Endometrial microvascular endothelial cells (primary cell): ENCODE data around the gene WBP2NL. TPM values are rescaled to one million over a fixed set of nuclear protein-coding genes. Genes with fewer than 3 reads are reported as not detected.
"Not testable (repeated sequence)": the region's sequence is repeated elsewhere in the genome, so short reads cannot be mapped to it uniquely, and the experiment has no call there.

Experiments
- in situ Hi-C: cut with HindIII; loops from 2 replicates; pipeline ENCODE4 v1.10.0; 2017; ENCODE audit warnings: low sequenced_read_pairs, low pct_unique_long_range_greater_than_20kb; ENCODE audit errors: inconsistent ontology term
- total RNA-seq: library from RNA; depleted of rRNA; stranded (reverse); fragments of >200 nt; gene quantifications from one replicate; pipeline ENCODE4 v1.2.3, GENCODE V29; 2015; ENCODE audit errors: inconsistent ontology term

The WBP2NL gene
- total RNA-seq = not detected

DNA sequence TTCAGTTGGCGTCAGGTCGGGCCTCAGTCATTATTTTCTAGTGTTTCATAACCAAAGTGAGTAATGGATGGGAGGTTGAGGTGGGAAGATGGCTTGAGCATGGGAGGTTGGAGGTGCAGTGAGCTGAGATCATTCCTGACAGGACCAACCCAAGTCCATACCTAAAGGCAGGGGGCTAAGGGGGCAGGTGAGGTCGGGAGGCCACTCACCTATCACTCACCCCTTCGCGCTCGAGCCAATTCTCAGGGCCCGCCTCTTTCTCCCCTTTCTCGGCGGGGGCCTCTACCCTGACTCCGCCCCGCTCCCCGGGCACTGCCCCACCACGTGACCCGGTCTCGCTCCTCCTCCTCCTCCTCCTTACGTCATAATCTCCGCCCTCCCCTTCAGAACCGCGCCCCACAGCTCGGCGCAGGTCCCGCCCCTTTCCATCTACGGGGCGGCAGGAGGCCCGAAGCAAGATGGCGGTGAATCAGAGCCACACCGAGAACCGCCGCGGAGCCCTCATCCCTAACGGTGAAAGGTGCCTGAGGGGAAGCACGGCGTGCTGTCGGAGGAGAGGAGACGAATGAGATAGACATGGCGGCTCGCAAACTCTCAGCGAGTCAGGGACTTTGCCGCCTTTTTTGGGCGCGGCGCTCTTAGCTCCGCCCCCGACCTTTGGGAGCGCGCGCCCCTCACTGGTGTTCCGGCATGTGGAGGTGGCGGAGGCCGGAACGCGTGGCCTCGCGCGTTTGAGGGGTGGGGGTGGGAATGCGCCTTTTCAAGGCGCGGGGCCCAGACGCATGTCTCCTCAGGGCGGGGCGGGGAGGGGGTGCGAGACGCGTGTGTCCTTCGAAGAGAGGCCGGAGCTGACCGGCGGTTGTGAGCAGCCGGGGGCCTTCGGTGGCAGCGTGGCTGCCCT lies at the start of gene WBP2NL:
WBP2NL (plus strand) TSS at position 428 of the 901 bp plus-strand sequence; CDS start at position 459, 31 bp downstream.
- in situ Hi-C loops = no loop called here

GRCh38 chr22:41948928-41949296 lies 49.7 kb upstream of the WBP2NL start:
- in situ Hi-C loops = not testable (repeated sequence)

DNA sequence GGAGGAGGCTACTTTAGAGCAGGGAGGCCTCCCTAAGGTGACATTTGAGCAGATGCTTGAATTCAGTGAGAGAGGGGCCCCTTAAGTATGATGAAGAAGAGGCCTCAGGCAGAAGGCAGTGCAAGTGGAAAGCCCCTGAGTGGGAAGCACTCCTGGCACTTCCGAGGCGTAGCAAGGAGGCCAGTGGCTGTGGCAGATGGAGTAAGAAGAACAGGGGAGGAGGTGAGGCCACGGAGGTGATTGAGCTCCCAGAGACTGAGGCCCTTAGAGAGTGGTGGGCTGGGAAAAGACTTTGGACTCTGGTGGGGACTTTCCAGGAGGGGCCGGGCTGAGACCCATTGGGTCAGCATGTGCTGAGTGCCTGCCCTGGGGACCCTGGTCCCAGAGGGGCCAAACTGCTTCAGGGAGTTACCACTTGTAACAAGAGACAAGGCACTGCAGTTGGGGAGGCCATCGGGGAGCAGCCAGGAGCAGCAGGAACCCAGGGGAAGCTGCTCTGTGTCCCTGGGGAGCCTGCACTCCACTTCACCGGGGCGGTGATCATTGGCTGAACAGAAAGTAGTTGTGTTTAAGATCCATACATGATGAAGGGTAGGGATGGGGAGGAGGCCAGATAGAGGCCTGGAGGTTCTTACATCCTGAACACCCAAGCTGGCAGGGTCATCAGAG lies 49.2 kb upstream of the WBP2NL start:
- in situ Hi-C loops = no loop called here

- in situ Hi-C loops = no loop called here
Measured at GRCh38 chr22:41951898-41952474, 46.6 kb upstream of the WBP2NL start, which contains the start of gene SMIM45. TSS of gene SMIM45 (plus strand) at chr22:41952150.

GRCh38 chr22:41952713-41953112 lies 45.9 kb upstream of the WBP2NL start:
- in situ Hi-C loops = no loop called here

GRCh38 chr22:41957941-41958556 lies 40.5 kb upstream of the WBP2NL start:
- in situ Hi-C loops = no loop called here

DNA sequence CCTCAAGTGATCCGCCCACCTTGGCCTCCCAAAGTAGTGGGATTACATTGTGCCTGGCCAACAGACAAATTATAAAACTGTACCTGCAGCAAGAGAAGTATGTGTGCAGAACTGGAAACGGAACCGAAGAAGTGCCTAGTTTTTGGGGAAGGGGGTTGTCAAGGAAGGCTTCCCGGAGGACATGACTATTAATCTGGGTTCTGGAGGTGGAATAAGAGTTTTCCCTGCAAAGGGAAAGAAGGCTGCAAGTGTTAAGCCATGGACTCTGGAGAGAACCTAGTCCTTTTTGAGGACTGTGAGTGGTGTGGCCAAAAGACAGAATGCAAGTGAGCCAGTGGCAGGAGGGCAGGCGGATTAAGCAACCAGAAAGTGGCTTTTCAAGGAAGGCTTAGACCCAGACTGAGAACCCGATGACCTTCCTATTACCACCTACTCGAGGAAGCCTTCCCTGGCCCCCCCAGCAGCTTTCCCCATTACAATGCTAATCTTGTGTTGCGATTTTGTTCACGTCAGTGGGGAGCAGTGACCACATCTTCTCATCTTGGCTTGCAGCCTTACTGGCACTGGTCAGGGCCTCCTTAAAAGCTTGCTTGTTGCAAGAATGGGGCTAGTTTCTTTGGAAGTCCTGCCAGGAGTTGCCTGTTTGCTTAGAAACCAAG lies 35.0 kb upstream of the WBP2NL start:
- in situ Hi-C loops = no loop called here

- in situ Hi-C loops = no loop called here
Measured at GRCh38 chr22:41964112-41964491, 34.5 kb upstream of the WBP2NL start.

GRCh38 chr22:41966225-41966606 lies 32.4 kb upstream of the WBP2NL start:
- in situ Hi-C loops = no loop called here

DNA sequence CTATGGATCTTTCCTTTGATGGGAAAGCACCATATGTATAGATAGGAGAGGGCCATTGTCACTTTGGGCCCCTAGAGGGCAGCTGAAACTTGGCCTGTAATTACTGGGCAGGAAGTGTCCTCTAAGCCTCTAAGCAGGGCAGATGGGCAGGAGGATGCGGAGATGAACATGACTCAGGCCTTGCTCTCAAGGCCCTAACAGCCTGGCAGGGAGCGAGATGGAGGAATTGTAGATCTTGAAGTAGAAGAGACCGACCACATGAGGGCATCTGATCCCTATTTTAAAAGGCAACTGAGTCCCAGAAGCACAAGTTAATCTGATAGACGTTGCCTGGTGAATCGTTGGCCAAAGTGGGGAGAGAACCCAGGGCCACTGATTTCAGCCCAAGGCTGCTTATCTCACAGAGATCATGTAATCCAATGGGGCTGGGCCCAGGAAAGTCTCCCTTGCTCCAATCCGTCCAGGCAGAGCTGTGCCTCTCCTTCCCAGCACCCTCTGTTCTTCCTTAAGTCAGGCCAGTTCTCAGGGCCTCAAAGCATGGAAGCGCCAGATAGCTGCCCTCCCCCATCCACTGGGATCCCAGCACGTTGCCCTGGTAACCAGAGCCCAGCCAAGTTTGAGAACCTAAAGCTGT lies 31.9 kb upstream of the WBP2NL start:
- in situ Hi-C loops = no loop called here

DNA sequence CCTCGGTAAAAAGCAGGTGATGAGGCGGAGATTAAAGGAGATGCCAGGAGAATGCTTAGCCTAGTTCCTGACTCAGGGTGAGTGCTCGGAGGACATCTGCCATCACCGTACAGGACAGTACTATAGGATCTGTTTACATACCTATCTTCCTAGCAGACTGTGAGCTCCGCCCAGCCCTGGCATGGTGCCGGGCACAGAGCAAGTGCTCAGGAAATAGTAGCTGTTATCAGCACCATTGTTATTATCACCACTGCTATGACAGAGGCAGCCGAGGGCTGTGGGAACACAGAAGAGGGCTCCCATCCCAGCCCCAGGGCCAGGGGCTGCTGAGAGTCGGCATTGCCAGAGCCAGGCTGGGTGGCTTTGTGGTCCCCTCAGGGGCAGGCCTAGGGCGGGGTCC lies 30.0 kb upstream of the WBP2NL start:
- in situ Hi-C loops = no loop called here

GRCh38 chr22:41969110-41969646 lies 29.4 kb upstream of the WBP2NL start, which contains the start of gene SEPTIN3:
TSS of gene SEPTIN3 (plus strand) at chr22:41969443. CDS start at chr22:41971493, 2,050 bp downstream.
- in situ Hi-C loops = no loop called here

DNA sequence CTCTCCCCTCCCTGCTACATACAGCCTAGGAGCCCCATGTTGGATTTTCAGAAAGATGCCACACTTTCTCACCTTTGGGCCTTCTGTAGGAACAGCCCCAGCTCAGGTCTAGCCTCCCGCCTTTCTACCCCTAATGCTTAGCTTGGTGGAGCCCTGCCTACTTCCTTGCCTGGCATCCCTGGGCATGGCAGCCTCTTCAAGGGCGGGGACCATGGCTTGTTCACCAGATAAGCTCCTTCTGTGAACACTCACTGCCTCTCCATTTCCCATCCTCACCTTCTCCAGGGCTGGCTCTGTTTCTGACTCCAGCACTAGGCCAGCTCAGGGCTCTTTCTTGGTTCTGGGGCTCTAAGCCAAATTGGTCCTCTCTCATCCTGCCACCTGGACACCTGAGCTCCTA lies 28.0 kb upstream of the WBP2NL start:
- in situ Hi-C loops = no loop called here

GRCh38 chr22:41971431-41971830 lies 27.2 kb upstream of the WBP2NL start:
- in situ Hi-C loops = no loop called here

DNA sequence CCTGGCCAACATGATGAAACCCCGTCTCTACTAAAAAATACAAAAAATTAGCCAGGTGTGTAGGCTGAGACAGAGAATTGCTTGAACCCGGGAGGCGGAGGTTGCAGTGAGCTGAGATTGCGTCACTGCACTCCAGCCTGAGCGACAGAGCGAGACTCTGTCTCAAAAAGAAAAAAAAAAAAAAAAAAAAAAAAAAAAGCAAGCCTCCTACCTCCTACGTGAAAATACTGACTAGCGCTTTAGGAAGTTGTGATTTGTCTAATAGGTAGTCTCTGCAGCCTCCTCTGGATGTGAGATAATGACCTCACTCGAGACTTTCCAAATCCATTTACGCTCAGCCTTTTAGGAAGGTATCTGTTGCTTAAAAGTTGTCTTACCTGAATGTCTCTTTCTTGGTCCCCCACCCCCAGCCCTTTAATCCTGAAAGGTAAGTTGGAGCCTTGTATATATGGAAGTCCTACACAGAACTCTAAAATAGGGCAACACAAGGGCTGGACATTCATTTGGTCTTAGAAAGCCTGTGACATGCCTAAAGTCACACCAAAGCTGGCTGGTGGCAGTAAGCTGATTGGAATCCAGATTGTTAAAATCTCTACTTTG lies 23.8 kb upstream of the WBP2NL start:
- in situ Hi-C loops = no loop called here

DNA sequence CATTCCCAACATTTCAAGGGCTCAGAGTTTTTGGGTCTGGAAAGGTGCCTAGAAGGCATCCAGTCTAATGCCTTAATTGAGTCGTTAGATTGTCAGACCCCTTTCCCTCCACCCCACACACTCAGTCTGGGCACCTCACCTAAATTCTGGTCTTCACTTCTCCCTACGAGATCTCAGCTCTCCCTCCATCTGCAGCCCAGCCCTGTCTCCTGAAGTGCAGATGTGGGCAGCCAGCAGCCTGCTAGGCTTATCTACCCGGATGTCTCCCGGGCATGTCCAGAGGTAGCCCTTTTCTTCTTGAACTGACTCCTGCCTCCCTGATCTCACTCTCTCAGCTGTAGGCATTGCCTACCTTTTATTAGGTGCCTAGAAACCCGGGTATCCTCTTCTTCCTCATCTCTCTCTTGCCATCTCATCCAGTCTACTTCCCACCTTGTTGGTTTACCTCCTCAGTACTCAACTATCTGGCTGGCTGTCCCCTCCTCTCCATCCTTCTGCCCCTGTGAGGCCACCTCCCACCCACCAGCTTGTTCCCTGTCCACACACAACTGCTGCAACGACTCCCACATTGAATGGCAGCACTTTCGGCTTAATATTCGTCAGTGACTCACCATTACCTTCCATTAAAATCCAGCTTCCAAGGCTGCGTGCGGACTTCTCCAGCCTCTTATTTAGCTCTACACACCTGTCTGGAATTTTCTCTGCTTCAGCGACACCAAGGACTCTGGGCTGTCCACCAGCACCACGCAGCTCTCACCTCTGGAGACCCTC lies 23.1 kb upstream of the WBP2NL start:
- in situ Hi-C loops = no loop called here
